ENCODE results near the gene GDPD1.
A peak's percentile ranks its signal among the peaks of the same experiment; 100 is the strongest.
"Not testable (repeated sequence)": the region's sequence is repeated elsewhere in the genome, so short reads cannot be mapped to it uniquely, and the experiment has no call there.

GDPD1 gene

GRCh38 chr17:59220328-59221158 is at the start of gene GDPD1:
Gene GDPD1, plus strand, starts transcription at chr17:59220511. Its CDS starts 99 bp downstream, at chr17:59220610.
- DNase-seq = peak; percentile 95

- no peak for DNase-seq
Measured at GRCh38 chr17:59172436-59173004, 47.8 kb upstream of the GDPD1 start.

- DNase-seq = no peak
Measured at GRCh38 chr17:59174671-59175070, 45.6 kb upstream of the GDPD1 start.

GRCh38 chr17:59175076-59175475 is 45.2 kb upstream of the GDPD1 start:
- DNase-seq = no peak

- DNase-seq = no peak
Measured at GRCh38 chr17:59178266-59178985, 41.9 kb upstream of the GDPD1 start.

GRCh38 chr17:59179601-59180000 is 40.7 kb upstream of the GDPD1 start:
- DNase-seq = not testable (repeated sequence)

GRCh38 chr17:59180626-59181025 is 39.7 kb upstream of the GDPD1 start:
- DNase-seq = no peak

- no peak for DNase-seq
Measured at GRCh38 chr17:59181481-59181880, 38.8 kb upstream of the GDPD1 start.

- DNase-seq = no peak
Measured at GRCh38 chr17:59185997-59186396, 34.3 kb upstream of the GDPD1 start.

- no peak for DNase-seq
Measured at GRCh38 chr17:59186850-59187249, 33.5 kb upstream of the GDPD1 start.

GRCh38 chr17:59190806-59191205 is 29.5 kb upstream of the GDPD1 start:
- no peak for DNase-seq

GRCh38 chr17:59193336-59193862 is 26.9 kb upstream of the GDPD1 start:
- no peak for DNase-seq

- DNase-seq = no peak
Measured at GRCh38 chr17:59199398-59199797, 20.9 kb upstream of the GDPD1 start.

GRCh38 chr17:59202320-59202719 is 18.0 kb upstream of the GDPD1 start:
- DNase-seq = no peak

GRCh38 chr17:59219370-59219769 is 941 bp upstream of the GDPD1 start:
- DNase-seq = no peak

- DNase-seq = no peak
Measured at GRCh38 chr17:59219992-59220327, 351 bp upstream of the GDPD1 start.

- no peak for DNase-seq
Measured at GRCh38 chr17:59221159-59221847, 992 bp downstream of the GDPD1 start.

- DNase-seq = no peak
Measured at GRCh38 chr17:59223813-59224212, 3.5 kb downstream of the GDPD1 start.

- DNase-seq = not testable (repeated sequence)
Measured at GRCh38 chr17:59228588-59228987, 8.3 kb downstream of the GDPD1 start.

- DNase-seq = no peak
Measured at GRCh38 chr17:59230764-59231163, 10.5 kb downstream of the GDPD1 start.

GRCh38 chr17:59234631-59235030 is 14.3 kb downstream of the GDPD1 start:
- DNase-seq = peak; percentile 28

GRCh38 chr17:59238906-59239305 is 18.6 kb downstream of the GDPD1 start:
- no peak for DNase-seq

- no peak for DNase-seq
Measured at GRCh38 chr17:59244081-59244480, 23.8 kb downstream of the GDPD1 start.

Data from midbrain (tissue), 1 donor.